ENCODE data around the gene CTNNBL1.

Gene CTNNBL1

GRCh38 chr20:37885593-37886503 is 192.0 kb downstream of the CTNNBL1 start:
- DNase-seq = no peak

GRCh38 chr20:37886851-37887297 is 193.0 kb downstream of the CTNNBL1 start:
- DNase-seq = peak; percentile 29

- no peak for DNase-seq
Measured at GRCh38 chr20:37888641-37889040, 194.8 kb downstream of the CTNNBL1 start.

GRCh38 chr20:37890108-37890507 is 196.3 kb downstream of the CTNNBL1 start:
- no peak for DNase-seq

- DNase-seq = no peak
Measured at GRCh38 chr20:37890643-37891042, 196.8 kb downstream of the CTNNBL1 start.

GRCh38 chr20:37892001-37892400 is 198.2 kb downstream of the CTNNBL1 start:
- DNase-seq = no peak

- no peak for DNase-seq
Measured at GRCh38 chr20:37893566-37894241, 199.9 kb downstream of the CTNNBL1 start.

GRCh38 chr20:37894454-37894853 is 200.6 kb downstream of the CTNNBL1 start:
- DNase-seq = no peak

GRCh38 chr20:37895166-37895565 is 201.3 kb downstream of the CTNNBL1 start:
- DNase-seq = no peak

- peak; percentile 11 for DNase-seq
Measured at GRCh38 chr20:37896932-37897548, 203.2 kb downstream of the CTNNBL1 start.

- no peak for DNase-seq
Measured at GRCh38 chr20:37898233-37899104, 204.6 kb downstream of the CTNNBL1 start.

- DNase-seq = no peak
Measured at GRCh38 chr20:37899105-37900045, 205.5 kb downstream of the CTNNBL1 start.

GRCh38 chr20:37901240-37901639 is 207.4 kb downstream of the CTNNBL1 start:
- no peak for DNase-seq

GRCh38 chr20:37901654-37902503 is 208.0 kb downstream of the CTNNBL1 start:
- DNase-seq = peak; percentile 75

- peak; percentile 31 for DNase-seq
Measured at GRCh38 chr20:37902504-37903313, 208.9 kb downstream of the CTNNBL1 start, which contains the start of gene VSTM2L. VSTM2L (plus strand) TSS chr20:37903127; CDS start chr20:37903351, 224 bp downstream.

GRCh38 chr20:37903317-37904007 is 209.6 kb downstream of the CTNNBL1 start:
- no peak for DNase-seq

GRCh38 chr20:37904008-37904642 is 210.3 kb downstream of the CTNNBL1 start:
- DNase-seq = no peak

GRCh38 chr20:37904845-37905373 is 211.1 kb downstream of the CTNNBL1 start:
- no peak for DNase-seq
